K562 (cell line): ENCODE results near the gene CIAO3.

Experiments
- ARHGAP35 ChIP-seq: fragments of 450-650 bp; IDR thresholded peaks from 2 replicates; pipeline ENCODE4 v1.6.1; 2018; ENCODE audit not compliant: partially characterized antibody
- CBX8 ChIP-seq: fragments of 200-600 bp; sonication (generic); IDR thresholded peaks from 2 replicates; pipeline ENCODE4 v1.6.1; 2012; ENCODE audit warnings: borderline replicate concordance, mixed run types, low read depth, mild to moderate bottlenecking, moderate library complexity, mixed read lengths, low read length, control low read depth, inconsistent platforms; ENCODE audit not compliant: poor library complexity, severe bottlenecking; ENCODE audit errors: extremely low read depth
- CHD4 ChIP-seq: fragments of 200-600 bp; sonication (generic); IDR thresholded peaks from 3 replicates; pipeline ENCODE4 v1.6.1; 2012; ENCODE audit warnings: low read depth, mild to moderate bottlenecking, mixed read lengths, low read length, inconsistent platforms; ENCODE audit not compliant: insufficient read depth, insufficient replicate concordance, poor library complexity, severe bottlenecking
- CTCF ChIP-seq, 3 experiments: IDR thresholded peaks in 2 of 3; conservative IDR thresholded peaks in 1 of 3; 2 replicates each; pipeline ENCODE4 v1.5.1; 2011 to 2012; ENCODE audit warnings: low read length in 3 of 3, mild to moderate bottlenecking in 3 of 3, control low read depth in 2 of 3, improper control_type of control experiment in 1 of 3, inconsistent platforms in 1 of 3, low read depth in 1 of 3, mixed read lengths in 1 of 3, moderate library complexity in 1 of 3; ENCODE audit not compliant: insufficient read depth in 2 of 3
- HEY1 ChIP-seq: fragments of 250-450 bp; sonication (Bioruptor Pico); IDR thresholded peaks from 2 replicates; pipeline ENCODE4 v1.5.0; 2020; ENCODE audit warnings: mild to moderate bottlenecking, moderate library complexity, borderline replicate concordance
- RCOR1 ChIP-seq, 2 experiments: IDR thresholded peaks; 2 replicates each; pipeline ENCODE4 v1.6.1; 2012; ENCODE audit warnings: low read depth in 2 of 2, low read length in 2 of 2, borderline replicate concordance in 1 of 2, improper control_type of control experiment in 1 of 2
- TAF1 ChIP-seq: IDR thresholded peaks from 2 replicates; pipeline ENCODE4 v1.6.1; 2011; ENCODE audit warnings: mild to moderate bottlenecking, low read length, moderate library complexity; ENCODE audit not compliant: insufficient read depth, control insufficient read depth, severe bottlenecking; ENCODE audit errors: extremely low read depth
- ZFP36 ChIP-seq: fragments of 150-350 bp; IDR thresholded peaks from 2 replicates; pipeline ENCODE4 v1.6.1; 2018; ENCODE audit warnings: low read length, low read depth; ENCODE audit not compliant: partially characterized antibody
- ZZZ3 ChIP-seq: fragments of 450-650 bp; IDR thresholded peaks from 2 replicates; pipeline ENCODE4 v1.6.1; 2016; ENCODE audit warnings: antibody characterized with exemption, mild to moderate bottlenecking, moderate library complexity

GRCh38 chr16:782766-783403, 42.1 kb upstream of the CIAO3 start:
- no peak for TF ChIP-seq HEY1 (CRISPR knock-in tag)
- no peak for TF ChIP-seq CTCF (IDR thresholded peaks at IDR 0.05 in 2 of 3, conservative IDR thresholded peaks at IDR 0.05 in 1 of 3; ENCODE audit: insufficient read depth in 2 of 3, low read depth in 1 of 3, low read length in 3 of 3)
- TF ChIP-seq RCOR1 (IDR thresholded peaks at IDR 0.05; ENCODE audit: borderline replicate concordance in 1 of 2, low read depth in 2 of 2, low read length in 2 of 2): no peak
- no peak for TF ChIP-seq ZZZ3
- no peak for TF ChIP-seq ARHGAP35
- TF ChIP-seq CBX8: no peak
- no peak for TF ChIP-seq TAF1
- no peak for TF ChIP-seq CHD4
- no peak for TF ChIP-seq ZFP36
